ENCODE data around the gene IGF2BP1.
"Not testable (repeated sequence)": the region's sequence is repeated elsewhere in the genome, so short reads cannot be mapped to it uniquely, and the experiment has no call there.

Gene IGF2BP1

DNA sequence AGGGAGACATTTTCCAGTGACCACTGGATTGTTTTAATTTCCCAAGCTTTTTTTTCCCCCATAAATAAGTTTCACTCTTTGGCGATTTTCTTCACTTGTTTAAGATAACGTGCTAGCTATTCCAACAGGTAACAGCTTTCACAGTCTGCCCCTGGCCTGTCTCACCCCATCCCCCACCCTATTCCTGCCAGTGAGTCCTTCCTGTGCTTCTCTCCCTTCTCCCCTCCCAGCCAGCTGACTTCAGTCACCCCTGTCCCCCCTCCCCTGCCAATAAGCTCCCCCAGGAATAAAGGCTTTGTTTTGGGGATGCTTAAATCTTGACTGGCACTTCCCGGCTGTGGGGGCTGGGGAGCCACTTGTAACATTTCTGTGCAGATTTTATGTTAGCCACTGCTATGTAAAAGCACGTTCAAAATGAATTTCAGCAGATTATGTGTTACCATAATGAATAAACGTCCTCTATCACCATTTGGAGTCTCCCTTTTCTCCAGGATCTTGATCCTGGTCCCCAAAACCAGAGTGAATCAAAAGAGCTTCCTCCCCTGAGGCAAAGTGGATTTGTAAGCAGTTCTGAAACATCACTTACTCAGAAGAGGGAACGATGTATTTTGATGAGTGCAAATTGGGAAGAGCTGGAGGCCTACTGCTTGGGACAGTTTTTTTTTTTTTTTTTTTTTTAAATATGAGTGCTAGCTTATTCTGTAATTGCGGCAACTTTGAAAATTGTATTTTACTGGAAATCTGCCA lies 58.2 kb downstream of the IGF2BP1 start:
- DNase-seq, result no peak

DNA sequence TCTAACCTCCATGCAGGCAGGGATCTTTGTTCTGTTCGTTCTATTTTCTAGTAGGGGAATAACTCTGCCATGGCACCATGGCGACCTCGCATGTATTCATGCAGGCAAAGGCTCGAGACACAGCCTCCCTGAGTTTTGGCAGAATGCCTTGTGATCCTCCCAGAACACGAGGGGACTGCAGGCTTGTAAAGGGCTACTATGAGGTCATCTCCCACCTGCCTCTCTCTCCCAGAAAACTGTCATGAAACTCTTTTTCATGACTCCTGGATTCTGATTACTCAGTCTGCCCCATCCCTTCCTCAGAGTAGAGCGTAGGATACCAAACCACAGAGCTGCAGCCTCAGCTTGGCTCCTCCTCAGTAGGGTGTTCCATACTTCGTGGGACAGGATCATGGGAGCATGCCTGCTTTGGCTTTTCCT lies 64.3 kb downstream of the IGF2BP1 start:
- DNase-seq, result no peak

DNA sequence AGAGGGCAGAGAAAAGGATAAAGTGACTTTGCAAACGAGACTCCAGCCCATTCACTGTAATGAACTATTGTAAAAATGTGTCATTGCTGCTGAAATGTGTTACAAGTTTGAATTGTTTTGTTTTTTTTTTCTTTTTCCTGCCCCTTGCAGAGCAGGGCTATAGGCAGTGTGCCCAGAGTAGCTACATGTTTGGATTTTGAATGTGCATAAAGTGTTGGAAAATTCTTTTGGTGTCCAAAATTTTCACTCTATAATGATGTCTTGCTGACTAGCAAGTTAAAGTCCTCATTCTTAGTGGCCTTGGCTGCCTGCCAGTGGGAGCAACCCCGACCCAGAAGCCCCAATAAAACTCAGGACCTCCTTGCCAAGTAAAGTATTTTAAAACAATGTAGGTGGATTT lies 66.5 kb downstream of the IGF2BP1 start:
- no peak for DNase-seq

DNA sequence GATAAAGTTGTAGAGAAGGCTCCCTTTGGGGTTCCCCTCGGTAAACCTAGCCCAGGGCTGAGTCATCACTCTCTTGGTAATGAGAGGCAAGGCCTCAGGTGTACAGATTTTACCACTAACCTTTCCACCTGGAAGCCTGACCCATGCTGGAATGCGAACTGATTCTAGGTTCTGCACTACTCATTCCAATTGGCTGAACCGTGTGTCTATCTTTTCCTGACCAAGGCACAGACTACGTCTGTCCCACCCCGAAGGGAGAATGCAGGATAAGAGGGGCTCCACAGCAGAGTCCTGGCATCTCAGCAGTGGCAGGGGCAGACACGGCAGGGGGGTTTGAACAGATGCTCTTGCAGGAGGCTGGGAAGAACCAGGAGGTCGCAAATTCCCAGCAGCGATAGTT lies 70.0 kb downstream of the IGF2BP1 start:
- no peak for DNase-seq

DNA sequence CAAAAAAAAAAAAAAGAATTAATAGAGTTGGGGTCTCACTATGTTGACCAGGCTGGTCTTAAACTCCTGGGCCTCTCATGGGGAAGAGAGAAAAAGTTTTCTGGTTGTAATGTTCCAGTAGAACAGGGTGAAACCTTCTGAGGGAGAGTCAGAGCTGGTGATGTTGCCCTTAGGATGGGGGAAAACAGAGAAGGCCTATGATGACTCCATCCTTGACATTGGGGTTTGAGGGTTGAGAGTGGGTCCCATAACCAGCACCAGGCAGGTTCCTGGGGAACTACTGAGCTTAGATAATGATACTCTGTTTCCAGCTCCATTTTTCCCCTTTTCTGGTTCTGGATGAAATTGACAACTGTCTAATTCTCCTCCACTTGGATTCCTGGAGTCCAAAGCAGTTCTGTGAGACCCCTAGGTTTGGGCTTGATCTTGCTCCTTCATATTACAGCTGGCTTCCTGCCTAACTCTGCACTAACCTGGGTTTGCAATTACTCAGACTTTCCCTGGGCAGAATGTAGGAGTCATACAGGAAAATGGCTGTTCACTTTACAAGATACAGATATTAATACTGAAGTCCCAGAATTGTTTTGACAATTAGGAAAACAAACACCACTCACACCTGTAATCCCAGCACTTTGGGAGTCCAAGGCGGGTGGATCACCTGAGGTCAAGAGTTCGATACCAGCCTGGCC lies 72.5 kb downstream of the IGF2BP1 start:
- no peak for DNase-seq

DNA sequence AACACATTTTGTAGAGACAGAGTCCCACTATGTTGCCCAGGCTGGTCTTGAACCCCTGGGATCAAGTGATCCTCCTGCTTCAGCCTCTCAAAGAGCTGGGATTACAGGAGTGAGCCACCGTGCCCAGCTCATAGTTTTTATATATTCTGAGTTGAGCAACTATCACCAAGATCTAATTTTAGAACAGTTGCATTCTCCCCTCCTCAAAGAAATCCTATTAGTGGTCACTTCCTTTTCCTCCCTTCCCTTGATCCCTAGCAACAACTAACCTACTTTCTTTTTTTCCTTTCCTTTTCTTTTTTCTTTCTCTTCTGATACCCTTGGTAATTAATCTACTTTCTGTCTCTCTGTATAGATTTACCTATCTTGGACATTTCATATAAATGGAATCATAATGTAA lies 73.9 kb downstream of the IGF2BP1 start:
- DNase-seq, result no peak

DNA sequence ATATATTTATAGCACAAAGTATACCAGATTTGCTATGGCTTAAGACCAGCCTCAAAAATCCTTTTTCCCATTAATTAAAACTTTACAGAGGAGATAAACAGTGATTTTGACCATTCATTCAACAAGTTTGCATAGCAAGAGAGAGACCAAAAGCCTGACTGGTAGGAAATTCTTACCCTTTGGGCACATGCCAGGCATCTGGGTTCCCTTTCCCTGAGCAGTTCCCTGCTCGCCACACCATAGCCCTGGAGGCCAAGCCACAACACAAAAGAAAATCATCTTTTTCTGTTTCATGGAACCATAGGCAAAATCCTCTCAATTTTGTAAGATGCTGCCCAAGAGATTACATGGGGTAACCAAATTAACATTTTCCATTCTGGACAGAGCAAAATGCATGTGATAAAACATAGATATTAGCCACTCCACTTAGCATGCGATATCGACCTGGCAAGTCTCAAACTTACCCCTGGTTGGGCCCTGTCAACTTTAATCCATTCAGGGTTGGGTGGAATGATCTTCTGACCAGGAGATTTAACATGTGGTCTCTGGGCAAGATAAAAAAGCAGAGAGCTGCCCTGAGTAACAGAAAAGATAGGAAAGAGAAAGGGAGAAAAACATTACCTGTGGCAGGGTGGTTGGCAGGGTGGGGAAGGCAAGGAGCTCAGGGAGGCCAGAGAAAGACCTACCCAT lies 77.8 kb downstream of the IGF2BP1 start:
- DNase-seq, result no peak

DNA sequence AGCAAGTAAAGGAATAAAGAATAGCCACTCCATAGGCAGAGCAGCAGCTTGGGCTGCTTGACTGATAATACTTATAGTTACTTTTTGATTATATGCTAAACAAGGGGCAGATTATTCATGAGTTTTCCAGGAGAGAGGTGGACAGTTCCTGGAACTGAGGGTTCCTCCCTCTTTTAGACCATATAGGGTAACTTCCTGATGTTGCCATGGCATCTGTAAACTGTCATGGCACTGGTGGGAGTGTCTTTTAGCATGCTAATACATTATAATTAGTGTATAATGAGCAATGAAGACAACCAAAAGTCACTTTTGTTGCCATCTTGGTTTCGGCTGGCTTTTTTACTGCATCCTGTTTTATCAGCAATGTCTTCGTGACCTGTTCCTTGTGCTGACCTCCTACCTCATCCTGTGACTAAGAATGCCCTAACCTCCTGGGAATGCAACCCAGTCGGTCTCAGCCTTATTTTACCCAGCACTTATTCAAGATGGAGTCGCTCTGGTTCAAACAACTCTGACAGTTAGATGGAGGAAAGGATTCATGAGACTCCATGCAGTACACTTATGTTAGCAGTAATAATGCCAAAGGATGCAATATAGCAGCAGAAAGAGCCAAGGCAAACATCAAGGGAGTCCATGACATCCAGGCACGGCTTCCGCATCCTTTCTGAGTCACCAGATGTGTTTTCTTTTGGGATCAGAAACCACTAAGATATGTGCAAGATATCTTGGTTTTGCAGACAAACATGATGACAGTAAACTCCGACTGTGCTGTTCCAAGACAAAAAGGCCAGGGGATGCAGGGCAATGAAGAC lies 79.6 kb downstream of the IGF2BP1 start:
- no peak for DNase-seq

DNA sequence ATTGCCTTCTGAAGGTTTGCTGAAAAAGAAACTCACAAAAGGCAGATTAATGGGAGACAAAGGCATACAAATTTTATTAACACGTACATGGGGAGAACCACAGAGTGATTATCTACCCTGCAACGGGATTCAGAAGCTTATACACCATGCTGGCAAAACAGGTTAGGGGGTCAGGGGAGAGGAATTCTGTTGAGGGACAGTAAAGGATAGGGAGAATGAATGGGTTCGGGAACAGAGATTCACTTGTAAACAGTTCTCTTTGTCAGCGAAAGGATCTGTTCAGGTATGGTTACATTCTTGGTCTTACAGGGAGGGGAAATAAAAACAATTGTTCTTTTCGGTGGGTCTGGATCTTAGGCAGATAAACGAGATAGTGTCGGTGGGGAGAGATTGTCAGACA lies 81.1 kb downstream of the IGF2BP1 start:
- DNase-seq, result no peak

DNA sequence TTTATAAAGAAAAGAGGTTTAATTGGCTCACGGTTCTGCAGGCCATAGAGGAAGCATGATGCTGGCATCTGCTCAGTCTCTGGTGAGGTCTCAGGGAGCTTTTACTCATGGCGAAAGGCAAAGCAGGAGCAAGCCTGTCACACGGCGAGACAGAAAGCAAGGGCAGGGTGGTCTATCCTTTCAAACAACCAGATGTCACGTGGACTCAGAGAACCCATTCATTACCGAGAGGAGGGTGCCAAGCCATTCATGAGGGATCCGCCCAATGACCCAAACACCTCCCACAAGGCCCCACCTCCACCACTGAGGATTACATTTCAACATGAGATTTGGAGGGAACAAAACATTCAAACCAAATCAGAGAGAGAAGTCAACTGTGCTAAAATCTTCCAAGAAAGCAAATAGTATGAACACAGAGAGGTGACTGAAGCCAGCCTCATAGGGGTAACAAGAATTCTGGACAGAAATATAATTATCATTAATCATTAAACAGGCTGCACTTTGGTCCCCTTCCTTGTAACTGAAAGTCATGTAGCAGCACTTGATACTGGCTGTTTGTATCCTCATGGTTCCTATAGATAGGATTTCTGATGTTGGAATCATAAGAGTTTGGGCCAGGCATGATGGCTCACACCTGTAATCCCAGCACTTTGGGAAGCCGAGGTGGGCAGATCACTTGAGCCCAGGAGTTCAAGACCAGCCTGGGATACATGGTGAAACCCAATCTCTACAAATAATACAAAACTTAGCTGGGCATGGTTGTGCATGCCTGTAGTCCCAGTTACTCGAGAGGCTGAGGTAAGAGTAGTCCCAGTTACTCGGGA lies 82.9 kb downstream of the IGF2BP1 start:
- DNase-seq, result no peak

DNA sequence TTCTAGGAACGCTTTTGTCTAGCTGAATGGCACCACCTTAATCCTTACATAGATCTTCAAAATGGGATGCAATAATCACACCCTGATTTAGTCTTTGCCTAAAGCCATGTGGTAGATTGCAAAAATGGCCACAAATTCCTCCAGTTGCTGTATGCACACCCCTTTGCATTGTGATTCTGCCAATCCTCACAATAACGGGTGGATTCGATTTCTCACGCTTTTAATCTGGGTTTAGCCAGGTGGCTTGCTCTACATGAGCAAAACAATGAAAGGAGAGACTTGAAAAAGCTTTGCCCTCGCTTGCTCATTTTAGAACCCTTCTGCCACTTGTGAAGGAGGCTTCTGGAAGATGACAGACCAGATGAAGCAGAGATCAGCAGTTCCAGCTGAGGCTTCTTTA lies 85.0 kb downstream of the IGF2BP1 start:
- DNase-seq, result no peak

DNA sequence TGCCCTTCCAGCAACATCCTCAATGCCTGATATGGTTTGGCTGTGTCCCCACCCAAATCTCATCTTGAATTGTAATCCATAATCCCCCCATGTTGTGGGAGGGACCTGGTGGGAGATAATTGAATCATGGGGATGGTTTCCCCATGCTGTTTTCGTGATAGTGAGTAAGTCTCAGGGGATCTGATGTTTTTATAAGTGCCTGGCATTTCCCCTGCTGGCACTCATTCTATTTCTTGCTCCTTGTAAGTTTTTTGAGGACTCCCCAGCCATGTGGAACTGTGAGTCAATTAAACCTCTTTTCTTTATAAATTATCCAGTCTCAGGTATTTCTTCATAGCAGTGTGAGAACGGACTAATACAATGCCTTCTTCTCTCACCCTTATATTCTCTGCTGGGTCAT lies 87.9 kb downstream of the IGF2BP1 start:
- DNase-seq, result not testable (repeated sequence)

DNA sequence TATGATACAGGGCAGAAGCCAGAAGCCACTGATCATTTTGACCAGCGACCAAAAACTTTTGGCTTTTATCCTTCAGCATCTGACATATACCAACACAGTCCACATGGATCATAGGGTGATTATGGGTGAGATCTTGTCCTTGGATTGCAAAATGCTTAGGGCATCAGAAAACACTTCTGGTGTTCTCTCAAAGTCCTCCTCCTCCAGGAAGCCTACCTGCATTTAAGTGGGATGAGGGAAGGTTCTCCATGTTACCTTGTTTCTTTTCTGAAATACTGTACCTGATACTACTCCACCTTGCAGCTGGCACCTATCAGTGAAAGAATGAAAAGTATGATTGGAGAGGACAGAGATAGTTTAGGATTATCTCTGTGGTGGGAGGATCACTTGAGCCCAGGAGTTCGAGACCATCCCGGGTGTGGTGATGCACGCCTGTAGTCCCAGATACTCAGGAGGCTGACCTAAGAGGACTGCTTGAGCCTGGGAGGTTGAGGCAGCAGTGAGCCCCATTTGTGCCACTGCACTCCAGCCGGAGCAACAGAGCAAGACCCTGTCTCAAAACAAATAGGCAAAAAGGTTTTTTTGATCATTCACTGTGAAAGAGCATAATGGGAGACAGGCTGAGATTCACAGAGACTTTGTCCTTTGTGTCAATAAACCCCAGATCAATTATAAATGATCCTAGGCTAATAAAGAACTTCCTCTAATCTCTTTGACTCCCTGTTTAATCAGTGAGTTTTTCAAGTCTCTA lies 88.6 kb downstream of the IGF2BP1 start:
- no peak for DNase-seq

DNA sequence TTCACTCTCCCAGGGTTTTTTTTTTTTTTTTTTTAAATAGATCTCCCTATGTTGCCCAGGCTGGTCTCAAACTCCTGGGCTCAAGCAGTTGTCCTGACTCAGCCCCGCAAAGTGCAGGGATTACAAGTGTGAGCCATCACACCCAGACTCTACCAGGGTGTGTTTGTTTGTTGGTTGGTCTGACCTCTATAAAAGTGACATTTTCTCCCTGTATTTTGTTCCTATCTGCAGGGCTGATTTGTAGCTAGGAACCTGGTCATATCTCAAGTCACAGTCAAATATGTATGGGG lies 89.1 kb downstream of the IGF2BP1 start:
- DNase-seq, result no peak

DNA sequence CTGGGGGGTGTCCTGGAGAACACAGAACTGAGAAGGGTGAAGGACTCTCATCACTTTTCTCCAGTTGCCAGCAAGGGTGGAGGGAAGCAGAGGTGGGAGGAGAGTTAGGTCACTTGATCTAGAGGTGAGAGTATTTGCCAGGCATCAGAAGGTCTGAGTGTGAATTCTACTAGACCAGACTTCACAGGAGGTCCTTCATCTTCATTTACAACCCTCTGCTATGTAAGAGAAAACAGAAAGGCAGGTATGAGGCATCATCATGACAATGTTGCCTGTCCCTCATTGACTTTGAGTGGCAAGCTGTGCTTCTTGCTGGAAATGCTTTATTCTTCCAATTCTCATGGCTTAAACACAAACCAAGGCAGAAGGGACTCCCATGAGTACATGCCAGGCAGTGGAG lies 89.5 kb downstream of the IGF2BP1 start:
- DNase-seq, result no peak

DNA sequence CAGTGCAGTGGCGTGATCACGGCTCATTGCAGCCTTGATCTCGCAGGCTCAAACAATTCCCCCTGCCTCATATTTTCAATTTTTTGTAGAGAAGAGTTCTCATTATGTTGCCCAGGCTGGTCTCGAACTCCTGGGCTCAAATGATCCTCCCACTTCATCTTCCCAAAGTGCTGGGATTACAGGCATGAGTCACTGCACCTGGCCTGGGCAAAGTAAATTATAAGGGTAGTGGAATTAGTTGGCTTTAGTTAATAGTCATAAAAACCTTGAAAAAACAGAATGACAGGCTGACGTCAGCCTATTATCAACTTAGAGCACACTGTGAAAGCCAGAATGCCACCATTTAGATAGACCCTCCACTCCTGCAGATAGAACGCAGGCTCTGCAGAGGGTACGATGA lies 91.9 kb downstream of the IGF2BP1 start:
- no peak for DNase-seq

DNA sequence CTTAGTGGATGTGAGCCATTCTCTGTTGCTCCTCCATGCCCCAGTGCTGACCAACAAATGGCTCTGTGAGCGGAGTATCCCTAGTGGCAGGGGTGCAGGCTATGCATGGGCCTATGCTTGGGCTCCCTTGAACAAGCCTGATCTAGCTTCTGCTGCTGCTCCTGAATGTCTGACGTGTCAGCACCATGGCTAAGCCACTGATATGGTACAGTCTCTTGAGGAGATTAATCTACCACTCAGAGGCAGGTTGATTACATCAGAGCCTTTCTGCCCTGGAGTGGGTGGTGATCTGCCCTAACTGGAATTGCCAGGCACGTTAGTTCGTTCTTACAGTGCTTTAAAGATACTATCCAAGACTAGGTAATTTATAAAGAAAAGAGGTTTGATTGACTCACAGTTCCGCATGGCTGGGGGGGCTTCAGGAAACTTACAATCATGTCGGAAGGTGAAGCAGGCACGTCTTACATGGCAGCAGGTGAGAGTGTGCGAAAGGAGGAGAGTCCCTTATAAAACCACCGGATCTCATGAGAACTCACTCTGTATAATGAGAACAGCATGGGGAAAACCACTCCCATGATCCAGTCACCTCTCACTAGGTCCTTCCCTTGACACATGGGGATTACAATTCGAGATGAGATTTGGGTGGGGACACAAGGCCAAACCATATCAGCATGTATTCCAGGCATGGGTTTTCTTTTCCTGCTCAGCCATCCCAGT lies 93.9 kb downstream of the IGF2BP1 start:
- DNase-seq, result no peak

DNA sequence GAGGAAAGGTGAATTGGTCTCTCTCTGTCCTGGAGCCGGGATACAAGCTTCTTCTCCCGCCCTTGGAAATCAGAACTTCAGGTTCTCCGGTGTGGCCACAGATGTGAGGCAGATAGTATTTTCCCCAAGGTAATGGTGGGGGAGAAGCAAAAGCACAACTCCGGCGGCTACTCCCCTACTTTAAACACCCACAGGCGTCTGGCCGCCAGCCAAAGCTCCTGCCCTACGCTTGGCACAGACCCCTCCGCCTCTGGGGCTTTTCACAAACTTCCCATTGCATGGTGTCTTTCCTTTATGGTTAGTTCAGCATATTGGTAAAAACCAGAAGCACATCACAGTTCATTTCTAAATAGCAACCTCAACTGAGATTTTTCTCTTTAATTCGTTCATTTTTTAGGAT lies 95.9 kb downstream of the IGF2BP1 start:
- no peak for DNase-seq

DNA sequence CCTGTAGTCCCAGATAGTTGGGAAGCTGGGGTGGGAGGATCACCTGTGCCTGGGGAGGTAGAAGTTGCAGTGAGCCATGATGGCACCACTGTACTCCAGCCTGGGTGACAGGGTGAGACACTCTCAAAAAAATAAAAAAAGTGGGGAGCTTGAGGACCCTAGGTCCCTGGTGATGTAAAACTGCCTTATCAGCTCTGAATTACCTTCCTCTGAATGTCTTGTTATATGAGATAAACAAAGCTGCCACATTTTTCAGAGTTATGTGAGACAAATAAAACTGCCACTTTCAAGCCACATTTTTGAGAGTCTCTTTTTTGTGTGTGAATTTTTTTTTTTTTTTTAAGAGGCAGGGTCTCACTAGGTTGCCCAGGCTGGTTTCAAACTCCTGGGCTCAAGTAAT lies 103.4 kb downstream of the IGF2BP1 start:
- DNase-seq, result no peak

DNA sequence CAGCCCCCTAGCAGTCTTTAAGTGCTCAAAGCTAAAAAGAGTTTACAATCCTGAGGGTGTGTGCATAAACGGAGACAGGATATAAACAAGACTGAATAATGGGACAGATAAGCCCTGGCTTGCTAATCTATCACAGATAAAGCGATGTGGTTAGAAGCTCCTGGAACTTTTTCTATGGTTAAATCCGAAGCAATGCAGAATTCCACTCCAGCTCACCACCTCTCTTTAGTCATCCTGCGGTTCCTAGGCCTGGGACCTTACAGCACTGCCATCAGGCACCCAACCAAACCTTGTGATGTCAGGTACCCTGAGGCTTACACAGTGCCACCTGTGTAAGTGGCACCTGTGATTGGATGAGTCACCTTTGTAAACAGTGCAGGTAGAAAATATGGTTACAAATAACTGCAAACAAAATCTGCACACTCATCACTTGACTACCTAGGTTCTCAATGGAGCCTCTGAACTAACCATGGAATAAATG lies 103.9 kb downstream of the IGF2BP1 start:
- no peak for DNase-seq

DNA sequence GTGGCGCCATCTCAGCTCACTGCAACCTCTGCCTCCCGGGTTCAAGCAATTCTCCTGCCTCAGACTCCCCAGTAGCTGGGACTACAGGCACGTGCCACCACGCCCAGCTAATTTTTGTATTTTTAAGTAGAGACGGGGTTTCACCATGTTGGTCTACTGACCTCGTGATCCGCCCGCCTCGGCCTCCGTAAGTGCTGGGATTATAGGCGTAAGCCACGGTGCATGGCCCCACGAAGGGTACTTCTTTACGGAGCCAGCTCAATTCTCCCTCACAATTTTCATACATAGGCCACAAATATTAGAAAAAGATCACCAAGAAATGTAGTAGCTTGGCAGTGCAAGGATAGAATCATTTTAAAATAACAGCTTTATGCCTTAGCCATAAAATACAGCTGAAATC lies 106.2 kb downstream of the IGF2BP1 start:
- DNase-seq, result not testable (repeated sequence)
